ENCODE data around the gene CACNA1C. TPM values are rescaled to one million over a fixed set of nuclear protein-coding genes. Genes with fewer than 3 reads are reported as not detected.

The CACNA1C gene
- polyA plus RNA-seq, 1 of the 3 experiments (the other 2 are of a cell fraction): 1.5 TPM

- Histone ChIP-seq H3K4me2 (no peak overlapping the region), H3K27ac (ENCODE audit: low read depth in 2 of 2, low read length in 1 of 2) (no peak overlapping the region), H4K20me1 (ENCODE audit: insufficient read depth) (no peaks in the 10 kb centered on the region), H3K9me2 (no peaks in the 10 kb centered on the region), H3K9me3 (no peaks in the 10 kb centered on the region), H3K36me3 (replicated peaks in 1 of 2; ENCODE audit: control insufficient read depth in 1 of 2, insufficient read depth in 2 of 2, low read length in 1 of 2) (no peaks in the 10 kb centered on the region), H3F3A (replicated peaks; ENCODE audit: insufficient read depth) (no peaks in the 10 kb centered on the region), H2AFZ (ENCODE audit: low read depth) (no peak overlapping the region), H3K9ac (no peak overlapping the region), H3K79me2 (ENCODE audit: insufficient read depth) (no peaks in the 10 kb centered on the region), H3K4me1 (ENCODE audit: control insufficient read depth in 1 of 2, insufficient read depth in 2 of 2, low read depth in 1 of 2, low read length in 1 of 2) (peaks cover 0 to 6% of the 10 kb centered on the region in 2 experiments; a peak in 1 of 4 replicates), H3K4me3 (ENCODE audit: low read depth in 2 of 2, low read length in 1 of 2) (no peak overlapping the region), H3K27me3 (ENCODE audit: insufficient read depth) (no peaks in the 10 kb centered on the region)
- ChIA-PET POLR2A (no interaction called here), CTCF (interaction anchor here (0.7 kb wide), 1 partner anchor 783 kb away, joined by 3 read pairs; no protein-coding TSS in a partner anchor)
- TF ChIP-seq, protein P1, sequence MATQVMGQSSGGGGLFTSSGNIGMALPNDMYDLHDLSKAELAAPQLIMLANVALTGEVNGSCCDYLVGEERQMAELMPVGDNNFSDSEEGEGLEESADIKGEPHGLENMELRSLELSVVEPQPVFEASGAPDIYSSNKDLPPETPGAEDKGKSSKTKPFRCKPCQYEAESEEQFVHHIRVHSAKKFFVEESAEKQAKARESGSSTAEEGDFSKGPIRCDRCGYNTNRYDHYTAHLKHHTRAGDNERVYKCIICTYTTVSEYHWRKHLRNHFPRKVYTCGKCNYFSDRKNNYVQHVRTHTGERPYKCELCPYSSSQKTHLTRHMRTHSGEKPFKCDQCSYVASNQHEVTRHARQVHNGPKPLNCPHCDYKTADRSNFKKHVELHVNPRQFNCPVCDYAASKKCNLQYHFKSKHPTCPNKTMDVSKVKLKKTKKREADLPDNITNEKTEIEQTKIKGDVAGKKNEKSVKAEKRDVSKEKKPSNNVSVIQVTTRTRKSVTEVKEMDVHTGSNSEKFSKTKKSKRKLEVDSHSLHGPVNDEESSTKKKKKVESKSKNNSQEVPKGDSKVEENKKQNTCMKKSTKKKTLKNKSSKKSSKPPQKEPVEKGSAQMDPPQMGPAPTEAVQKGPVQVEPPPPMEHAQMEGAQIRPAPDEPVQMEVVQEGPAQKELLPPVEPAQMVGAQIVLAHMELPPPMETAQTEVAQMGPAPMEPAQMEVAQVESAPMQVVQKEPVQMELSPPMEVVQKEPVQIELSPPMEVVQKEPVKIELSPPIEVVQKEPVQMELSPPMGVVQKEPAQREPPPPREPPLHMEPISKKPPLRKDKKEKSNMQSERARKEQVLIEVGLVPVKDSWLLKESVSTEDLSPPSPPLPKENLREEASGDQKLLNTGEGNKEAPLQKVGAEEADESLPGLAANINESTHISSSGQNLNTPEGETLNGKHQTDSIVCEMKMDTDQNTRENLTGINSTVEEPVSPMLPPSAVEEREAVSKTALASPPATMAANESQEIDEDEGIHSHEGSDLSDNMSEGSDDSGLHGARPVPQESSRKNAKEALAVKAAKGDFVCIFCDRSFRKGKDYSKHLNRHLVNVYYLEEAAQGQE (IDR thresholded peaks at IDR 0.05; ENCODE audit: low read depth, low read length): no peak
- 51% methylated on average over 5 of the region's 6 CpGs for WGBS (ENCODE audit: low lambda C conversion rate)
- DNase-seq: no peak
Measured at GRCh38 chr12:2578772-2579171, 526.0 kb downstream of the CACNA1C start.

DNA sequence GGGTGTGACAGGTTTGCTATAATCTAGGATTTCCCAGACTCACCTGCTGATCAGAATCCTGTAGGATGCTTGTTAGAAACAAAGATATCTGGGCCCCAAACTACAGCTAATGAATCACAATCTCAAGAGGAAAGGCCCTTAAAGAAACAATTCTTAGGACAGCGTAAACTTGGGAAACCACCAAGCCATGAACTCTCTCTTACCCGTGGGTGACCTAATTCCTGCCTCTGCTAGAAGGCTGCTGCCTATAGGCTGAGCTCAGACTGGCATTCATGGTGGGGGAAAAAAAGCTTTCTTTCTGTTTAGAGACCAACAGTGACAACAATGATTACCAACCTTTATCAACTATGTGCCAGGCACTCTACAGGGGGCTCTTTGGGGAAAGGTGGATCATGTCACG lies 528.0 kb downstream of the CACNA1C start:
- CTCF ChIA-PET: interaction anchor here (1.0 to 5.6 kb wide), 5 partner anchors 9 to 790 kb away, joined by 3 to 47 read pairs (median 4); no protein-coding TSS in a partner anchor
- Histone ChIP-seq H3K27me3 (ENCODE audit: insufficient read depth) (no peaks in the 10 kb centered on the region), H3K9me3 (no peaks in the 10 kb centered on the region), H3K4me2 (no peak overlapping the region), H3K9ac (no peak overlapping the region), H3F3A (replicated peaks; ENCODE audit: insufficient read depth) (no peaks in the 10 kb centered on the region), H3K79me2 (ENCODE audit: insufficient read depth) (no peaks in the 10 kb centered on the region), H3K9me2 (no peaks in the 10 kb centered on the region), H3K36me3 (replicated peaks in 1 of 2; ENCODE audit: control insufficient read depth in 1 of 2, insufficient read depth in 2 of 2, low read length in 1 of 2) (no peaks in the 10 kb centered on the region), H2AFZ (ENCODE audit: low read depth) (no peak overlapping the region), H4K20me1 (ENCODE audit: insufficient read depth) (no peaks in the 10 kb centered on the region), H3K27ac (ENCODE audit: low read depth in 2 of 2, low read length in 1 of 2) (no peak overlapping the region), H3K4me1 (ENCODE audit: control insufficient read depth in 1 of 2, insufficient read depth in 2 of 2, low read depth in 1 of 2, low read length in 1 of 2) (peaks cover 0 to 16% of the 10 kb centered on the region in 2 experiments; a peak in 1 of 4 replicates), H3K4me3 (ENCODE audit: low read depth in 2 of 2, low read length in 1 of 2) (no peak overlapping the region)
- TF ChIP-seq TCF12 (IDR thresholded peaks at IDR 0.05) (no peak), JUND (IDR thresholded peaks at IDR 0.05) (no peak), FOSL2 (IDR thresholded peaks at IDR 0.05; ENCODE audit: borderline replicate concordance, low read depth) (no peak), RFX5 (IDR thresholded peaks at IDR 0.05; ENCODE audit: low read length) (no peak), GABPA (IDR thresholded peaks at IDR 0.05; ENCODE audit: low read depth) (no peak), YY1 (IDR thresholded peaks at IDR 0.05; ENCODE audit: low read depth) (no peak), EP300 (IDR thresholded peaks at IDR 0.05; ENCODE audit: borderline replicate concordance in 1 of 2, low read depth in 1 of 2, low read length in 1 of 2) (no peak), RAD21 (IDR thresholded peaks at IDR 0.05; ENCODE audit: low read length) (no peak), GATA2 (CRISPR knock-in tag; IDR thresholded peaks at IDR 0.05) (no peak), ELF1 (IDR thresholded peaks at IDR 0.05) (no peak), RXRA (IDR thresholded peaks at IDR 0.05; ENCODE audit: borderline replicate concordance, low read depth) (no peak), RCOR1 (IDR thresholded peaks at IDR 0.05; ENCODE audit: low read length) (no peak), SIN3A (IDR thresholded peaks at IDR 0.05; ENCODE audit: borderline replicate concordance, low read depth, low read length) (no peak), NFIC (IDR thresholded peaks at IDR 0.05; ENCODE audit: borderline replicate concordance) (no peak)
- TF ChIP-seq, protein P1 (IDR thresholded peaks at IDR 0.05; ENCODE audit: low read depth, low read length): no peak
- TF ChIP-seq, protein P2, sequence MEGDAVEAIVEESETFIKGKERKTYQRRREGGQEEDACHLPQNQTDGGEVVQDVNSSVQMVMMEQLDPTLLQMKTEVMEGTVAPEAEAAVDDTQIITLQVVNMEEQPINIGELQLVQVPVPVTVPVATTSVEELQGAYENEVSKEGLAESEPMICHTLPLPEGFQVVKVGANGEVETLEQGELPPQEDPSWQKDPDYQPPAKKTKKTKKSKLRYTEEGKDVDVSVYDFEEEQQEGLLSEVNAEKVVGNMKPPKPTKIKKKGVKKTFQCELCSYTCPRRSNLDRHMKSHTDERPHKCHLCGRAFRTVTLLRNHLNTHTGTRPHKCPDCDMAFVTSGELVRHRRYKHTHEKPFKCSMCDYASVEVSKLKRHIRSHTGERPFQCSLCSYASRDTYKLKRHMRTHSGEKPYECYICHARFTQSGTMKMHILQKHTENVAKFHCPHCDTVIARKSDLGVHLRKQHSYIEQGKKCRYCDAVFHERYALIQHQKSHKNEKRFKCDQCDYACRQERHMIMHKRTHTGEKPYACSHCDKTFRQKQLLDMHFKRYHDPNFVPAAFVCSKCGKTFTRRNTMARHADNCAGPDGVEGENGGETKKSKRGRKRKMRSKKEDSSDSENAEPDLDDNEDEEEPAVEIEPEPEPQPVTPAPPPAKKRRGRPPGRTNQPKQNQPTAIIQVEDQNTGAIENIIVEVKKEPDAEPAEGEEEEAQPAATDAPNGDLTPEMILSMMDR (IDR thresholded peaks at IDR 0.05): no peak
- DNase-seq: no peak
- 47% methylated on average over 3 of the region's 3 CpGs for WGBS (ENCODE audit: low lambda C conversion rate)
- POLR2A ChIA-PET: no interaction called here
